ENCODE results near the gene KIAA1671.
A peak's percentile ranks its signal among the peaks of the same experiment; 100 is the strongest.
"Not testable (repeated sequence)": the region's sequence is repeated elsewhere in the genome, so short reads cannot be mapped to it uniquely, and the experiment has no call there.

The KIAA1671 gene

DNA sequence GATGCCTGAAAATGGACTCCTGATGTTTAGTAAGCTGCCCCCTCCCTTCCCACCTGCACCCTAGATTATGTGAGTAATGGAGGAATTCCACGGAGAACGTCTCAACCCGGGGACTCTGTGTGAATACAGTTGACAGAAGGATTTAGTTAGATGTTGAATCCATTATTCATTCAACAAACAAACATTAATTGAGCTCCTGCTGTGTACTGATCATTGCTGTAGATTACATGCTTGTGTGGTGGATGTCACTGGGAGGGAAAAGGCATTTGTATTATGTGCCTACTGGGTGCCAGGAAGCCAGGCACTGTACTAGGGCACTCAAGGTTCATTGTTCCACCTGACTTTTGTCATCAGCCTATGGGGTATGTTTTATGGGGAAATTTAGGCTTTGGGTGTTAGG lies 224.3 kb downstream of the KIAA1671 start:
- no peak for DNase-seq

DNA sequence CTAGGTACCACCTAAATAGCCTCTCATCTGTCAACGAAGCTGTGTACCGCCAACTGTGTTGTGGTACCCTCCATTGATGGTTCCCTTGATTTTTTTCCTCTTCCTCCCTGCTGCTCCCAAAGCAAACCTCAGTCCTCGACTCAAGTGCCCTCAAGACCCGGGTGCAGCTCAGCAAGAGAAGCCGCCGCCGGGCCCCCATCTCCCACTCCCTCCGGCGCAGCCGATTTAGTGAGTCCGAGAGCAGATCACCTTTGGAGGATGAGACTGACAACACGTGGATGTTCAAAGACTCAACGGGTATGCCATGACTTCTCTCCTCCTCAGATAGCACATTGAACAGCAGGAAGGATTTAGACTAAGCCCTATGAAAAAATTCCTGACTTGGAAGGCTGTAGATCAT lies 224.7 kb downstream of the KIAA1671 start:
- no peak for DNase-seq

DNA sequence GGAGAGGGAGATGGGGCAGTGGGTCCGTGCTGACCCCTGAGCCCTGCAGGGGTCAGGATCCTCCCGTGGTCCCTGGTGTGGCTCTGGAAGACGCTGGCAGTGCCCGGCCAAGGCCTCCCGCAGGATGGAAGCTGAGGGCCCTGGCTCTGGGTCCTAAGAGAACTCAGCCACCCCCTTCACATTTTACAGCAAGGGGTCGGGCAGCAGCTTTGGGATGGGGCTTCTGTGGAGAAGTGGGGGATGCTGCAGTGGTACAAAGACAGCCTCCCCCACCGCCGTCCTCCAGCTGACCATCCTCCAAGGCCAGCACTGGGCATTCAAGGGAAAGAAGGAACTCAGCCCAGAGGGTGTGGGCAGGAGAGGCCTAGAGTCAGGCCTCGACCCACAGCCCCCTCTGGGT lies 225.4 kb downstream of the KIAA1671 start:
- DNase-seq: no peak

DNA sequence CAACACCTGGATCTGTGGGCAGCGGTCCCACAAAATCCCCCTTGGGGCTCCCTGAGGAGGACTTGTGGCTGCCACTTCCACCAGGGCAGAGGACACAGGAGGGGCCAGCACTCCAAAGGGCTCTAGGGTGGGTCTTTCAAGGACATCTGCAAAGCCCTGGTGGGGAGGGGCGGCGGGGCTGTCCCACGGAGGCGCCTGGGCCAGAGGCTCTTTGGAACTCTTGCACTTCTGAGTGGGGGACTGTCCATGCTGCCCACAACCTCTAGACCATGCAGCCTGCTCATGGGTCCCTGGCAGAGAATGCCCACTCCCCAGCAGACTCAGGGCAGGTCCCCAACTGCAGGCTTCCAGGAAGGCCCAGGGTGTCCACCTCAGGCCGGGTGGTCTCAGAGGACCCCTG lies 225.8 kb downstream of the KIAA1671 start:
- peak in 1 of 2 experiments; percentile 34 for DNase-seq

DNA sequence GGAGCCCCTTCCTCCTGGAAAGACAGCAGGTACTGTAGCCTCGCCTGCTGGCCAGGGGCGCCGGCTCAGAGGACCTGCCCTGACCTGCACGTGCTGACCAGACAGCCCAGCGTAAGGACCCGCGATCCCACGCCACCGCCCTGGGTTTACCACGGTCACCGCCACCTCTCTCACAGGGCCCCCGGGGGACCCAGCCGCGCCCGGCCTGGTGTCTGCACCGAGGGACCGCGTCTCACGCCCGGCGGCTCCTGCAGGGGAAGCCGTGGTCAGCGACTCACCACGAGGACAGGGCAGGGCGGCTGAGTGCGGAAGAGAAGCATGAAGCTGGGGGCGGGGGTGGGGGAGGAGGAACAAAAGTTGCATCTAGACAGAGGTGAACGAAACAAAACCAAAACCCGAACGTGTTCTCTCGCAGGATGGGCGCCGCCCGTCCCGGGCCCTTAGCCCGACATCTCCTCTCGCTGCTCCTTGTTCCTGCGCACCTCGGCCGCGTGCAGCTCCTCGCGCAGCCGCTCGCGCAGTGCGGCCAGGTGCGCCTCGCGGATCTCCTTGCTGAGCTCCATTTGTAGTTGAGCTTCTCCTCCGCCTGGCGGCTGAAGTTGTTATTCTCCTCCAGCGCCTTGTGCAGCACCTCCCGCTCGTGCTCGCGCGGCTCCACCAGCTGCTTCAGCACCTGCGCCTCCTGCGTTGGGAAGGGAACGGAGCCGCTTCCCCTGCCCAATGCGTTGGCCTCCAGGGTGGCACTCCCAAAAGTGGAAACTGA lies 226.5 kb downstream of the KIAA1671 start:
- not testable (repeated sequence) for DNase-seq

DNA sequence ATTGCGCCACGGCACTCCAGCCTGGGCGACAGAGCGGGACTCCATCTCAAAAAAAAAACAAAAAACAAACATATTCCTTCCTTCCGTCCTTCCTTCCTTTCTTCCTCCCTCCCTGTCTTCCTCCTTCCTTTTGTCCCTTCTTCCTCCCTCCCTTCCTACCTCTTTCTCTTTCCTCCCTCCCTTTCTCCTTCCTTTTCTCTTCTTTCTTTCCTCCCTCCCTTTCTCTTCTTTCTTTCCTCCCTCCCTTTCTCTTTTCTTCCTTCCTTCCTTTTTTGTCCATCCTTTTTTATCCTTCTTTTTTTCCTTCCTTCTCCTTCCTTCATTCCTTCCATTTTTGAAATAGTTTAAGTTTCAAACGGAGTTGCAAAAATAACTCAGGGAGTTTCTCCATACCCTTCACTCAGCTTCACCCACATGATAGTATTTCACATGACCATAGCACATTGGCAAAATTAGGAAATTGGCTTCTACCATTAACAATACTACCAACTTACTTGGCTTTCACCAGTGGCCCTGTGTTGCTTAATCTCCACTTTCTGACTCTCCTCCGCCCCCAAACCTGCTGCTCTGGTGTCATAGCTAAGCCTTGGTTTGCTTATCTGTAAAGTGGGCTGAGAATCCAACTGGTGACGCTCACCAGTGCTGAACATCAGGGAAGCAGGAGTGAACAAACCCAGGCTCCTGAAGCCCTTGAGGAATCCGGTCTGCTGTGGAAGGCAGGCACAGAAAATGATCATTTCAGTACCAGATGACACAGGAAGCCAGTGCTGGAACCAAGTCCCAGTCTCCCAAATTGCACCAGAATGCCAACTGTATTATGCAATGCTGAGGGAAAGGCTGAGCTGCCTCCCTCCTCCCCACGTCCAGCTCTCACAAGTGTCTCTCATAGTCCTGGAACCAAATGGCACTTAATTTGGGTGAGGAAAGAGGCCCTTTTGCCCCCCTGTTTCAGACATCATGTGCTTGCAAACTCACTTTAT lies 229.9 kb downstream of the KIAA1671 start:
- no peak for DNase-seq

DNA sequence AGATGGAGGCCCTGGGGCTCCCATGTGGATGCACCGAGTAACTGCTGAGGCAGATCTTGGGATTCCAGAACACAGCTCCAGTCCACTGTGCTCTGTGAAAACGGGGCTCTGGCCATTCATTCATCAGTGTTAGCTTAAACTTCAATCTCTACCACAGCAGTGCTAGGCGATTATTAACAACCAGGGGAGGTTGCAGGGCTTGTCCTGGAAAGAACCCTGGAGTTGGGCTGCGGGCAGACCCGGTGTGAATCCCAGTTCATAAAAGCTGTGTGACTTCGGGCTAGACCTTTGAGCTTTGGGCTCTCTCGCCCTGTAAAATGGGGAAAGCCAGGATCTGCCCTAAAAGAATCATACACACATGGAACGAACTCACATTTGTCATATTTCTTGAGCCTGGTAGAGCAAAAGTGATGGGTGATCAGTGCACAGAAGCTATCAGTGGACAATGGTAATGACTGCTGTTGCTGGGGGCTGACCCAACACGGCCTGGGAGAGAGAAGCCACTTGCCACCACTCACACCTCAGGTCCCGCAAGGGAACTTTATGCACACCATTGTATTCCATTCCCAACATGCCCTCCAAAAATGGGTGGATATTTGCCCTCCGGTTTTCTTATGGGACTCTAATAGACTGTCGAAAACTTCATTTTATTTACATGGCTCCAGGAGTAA lies 231.6 kb downstream of the KIAA1671 start:
- no peak for DNase-seq

DNA sequence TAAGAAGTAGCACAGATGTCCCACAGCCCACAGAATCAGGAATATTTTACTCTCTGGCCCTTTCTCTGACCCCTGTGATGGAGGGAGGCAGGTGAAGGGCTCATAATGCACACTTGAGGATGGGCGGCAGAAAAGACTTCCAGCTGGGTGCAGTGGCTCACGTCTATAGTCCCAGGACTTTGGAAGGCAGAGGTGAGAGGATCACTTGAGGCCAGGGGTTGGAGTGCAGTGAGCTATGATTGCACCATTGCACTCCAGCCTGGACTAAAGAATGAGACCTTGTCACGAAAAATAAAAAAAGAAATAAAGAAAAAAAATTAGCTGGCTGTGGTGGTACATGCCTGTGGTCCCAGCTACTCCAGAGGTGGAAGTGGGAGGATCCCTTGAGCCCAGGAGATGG lies 233.6 kb downstream of the KIAA1671 start:
- no peak for DNase-seq

DNA sequence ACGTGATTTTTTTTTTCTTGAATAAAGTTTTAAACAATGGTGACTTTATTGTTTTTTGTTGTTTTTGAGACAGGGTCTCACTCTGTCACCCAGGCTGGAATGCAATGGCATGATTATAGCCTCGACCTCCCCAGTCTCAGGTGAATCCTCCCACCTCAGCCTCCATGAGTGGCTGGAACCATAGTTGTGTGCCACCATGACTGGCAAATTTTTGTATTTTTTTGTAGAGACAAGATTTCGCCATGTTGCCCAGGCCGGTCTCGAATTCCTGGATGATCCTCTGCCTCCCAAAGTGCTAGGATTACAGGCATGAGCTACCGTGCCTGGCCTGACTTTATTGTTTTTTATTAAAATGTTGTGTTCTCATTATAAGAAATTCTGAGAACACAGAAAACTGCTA lies 235.0 kb downstream of the KIAA1671 start:
- no peak for DNase-seq

DNA sequence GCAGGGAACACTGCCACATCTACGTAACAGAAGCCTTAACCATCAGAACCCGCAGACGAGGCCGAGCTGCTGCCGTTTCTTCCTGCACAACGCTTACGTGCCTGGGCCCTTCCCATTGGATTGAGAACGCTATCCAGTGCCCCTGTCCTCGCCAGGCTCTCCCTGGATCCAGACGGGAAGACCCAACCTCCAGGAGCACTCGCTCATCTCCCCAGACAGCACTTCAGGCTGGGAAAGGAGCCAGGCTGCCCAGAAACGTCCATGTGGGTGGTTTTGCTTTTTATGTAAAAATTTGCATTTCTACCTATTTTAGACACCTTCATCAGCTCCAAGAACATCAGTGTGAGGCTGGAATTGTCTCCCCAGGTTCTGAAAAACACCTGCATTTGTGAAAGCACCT lies 239.9 kb downstream of the KIAA1671 start:
- no peak for DNase-seq

DNA sequence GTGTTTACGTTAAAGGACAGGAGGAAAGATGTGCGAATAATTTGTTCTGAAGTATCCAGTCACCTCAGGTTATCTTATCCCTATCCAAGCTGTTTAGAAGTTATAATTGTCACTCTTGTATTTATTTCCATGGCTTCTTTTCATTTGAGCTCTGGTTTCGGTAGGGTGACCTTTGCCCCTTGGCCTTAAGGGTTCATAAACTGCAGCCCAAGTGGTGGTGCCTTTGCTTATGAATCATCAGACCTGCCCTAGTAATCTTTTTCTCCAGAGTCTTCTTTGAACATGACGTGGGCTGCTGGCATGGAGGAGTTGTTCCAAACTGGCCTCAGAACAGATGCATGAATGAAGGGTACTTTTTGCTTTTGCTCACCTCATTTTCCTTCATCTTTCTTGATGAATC lies 240.6 kb downstream of the KIAA1671 start:
- no peak for DNase-seq

DNA sequence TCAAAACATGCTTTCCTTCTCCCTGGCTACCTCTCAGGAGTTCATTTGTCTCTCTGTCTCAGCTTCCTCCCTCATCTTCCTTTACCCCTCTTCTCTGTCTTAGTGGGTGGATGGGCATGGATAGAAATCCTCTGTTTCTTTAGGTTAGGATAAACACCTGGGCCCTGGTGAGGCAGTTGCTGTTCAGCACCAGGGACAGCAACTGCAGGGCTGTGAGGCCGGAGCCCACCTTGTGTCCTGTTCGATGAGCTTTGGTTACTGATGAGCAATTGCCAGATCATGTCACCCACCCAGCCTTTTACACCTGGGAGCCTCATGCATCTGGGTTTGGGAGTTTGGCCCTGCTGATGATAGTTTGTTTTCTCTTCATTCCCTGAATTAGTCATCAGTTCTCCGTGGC lies 241.0 kb downstream of the KIAA1671 start:
- no peak for DNase-seq

DNA sequence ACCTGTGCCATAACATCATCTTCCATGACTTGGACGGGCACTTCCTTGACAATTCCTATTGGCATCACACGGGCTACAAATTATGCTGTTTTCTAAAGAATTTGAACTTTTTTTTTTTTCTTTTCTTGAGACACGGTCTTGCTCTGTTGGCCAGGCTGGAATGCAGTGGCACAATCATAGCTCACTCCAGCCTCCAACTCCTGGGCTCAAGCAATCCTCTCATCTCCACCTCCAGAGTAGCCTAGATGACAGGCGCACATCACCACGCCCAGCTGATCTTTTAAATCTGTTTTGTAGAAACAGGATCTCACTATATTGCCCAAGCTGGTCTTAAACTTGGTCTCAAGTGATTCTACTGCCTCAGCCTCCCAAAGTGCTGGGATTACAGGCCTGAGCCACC lies 243.8 kb downstream of the KIAA1671 start:
- no peak for DNase-seq

DNA sequence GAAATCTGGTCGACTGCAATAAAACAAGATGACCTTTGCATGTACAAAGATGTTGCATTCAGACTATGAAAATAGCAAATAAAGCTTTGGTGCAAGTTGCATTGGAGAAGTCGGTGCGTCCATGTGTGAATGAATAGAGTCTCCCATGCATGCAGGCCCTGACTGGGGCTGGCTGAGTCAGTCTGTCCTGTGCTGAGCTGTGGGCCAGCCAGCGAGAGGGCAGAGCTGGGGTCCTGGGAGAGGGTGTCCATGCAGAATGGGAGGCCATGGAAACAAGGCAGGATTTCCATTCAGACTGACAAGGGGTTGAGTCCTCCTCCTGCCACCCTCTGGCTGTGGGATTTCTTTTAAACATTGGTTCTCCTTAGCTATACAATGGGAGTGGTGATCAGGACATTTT lies 244.8 kb downstream of the KIAA1671 start:
- no peak for DNase-seq

DNA sequence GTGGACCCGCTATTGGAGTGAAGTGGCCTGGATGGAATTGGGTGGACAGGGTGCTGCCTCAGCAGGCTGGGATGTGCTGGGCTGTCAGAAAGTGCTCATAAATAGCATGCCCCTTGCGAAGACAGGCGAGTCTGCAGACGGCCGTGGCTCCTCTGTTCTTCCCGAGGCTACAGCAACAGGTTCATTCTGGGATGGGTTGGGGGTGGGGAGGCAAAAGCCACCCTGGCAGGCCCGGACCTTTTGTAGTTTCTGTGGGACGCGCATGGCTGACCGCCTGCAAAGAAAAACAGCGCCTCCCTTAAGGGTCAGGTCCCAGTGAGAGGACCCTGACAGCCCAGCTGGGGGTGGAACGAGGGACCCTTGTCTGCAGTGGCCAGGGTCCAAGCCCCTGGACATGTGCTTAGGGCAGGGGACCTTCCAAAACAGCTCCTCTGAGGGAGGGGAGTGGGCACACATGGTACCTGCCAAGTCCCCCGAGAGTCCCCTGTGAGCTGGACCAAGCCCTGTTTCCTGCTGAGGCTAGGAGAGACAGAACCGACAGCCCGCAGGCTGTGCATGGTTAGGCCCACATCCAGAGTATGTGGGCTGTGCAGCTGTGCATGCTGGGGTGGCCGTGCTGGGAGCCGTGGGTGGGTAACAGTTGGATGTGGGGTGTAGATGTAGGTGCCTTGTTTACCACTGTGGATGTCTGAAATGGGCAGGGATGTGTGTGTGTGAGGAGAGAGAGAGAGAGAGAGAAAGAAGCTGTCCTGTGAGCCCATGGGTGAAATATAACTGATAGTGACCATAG lies 247.4 kb downstream of the KIAA1671 start, which contains the start of gene CRYBB3:
TSS of gene CRYBB3 (plus strand) at position 128 of the 790 bp plus-strand sequence. CDS start 1,539 bp downstream, outside the sequence.
- DNase-seq: no peak

DNA sequence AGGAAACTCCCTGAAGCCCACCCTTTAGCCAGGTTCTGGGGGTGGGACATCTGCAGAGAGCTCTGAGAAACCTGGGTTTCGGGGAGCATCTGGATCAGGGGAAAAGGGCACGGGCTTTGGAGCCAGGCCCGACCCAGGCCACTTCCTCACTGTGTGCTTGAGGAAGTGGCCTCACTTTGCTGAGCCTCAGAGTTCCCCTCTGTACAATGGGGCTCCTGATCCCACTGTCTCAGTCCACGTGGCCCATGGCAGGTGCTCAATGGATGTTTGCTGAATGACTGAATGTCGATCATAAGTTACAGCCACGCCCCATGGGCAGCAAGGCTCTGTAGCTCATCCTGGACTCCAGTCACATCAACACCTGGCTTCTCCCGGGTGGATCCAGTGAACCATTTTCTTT lies 248.5 kb downstream of the KIAA1671 start:
- DNase-seq: no peak

DNA sequence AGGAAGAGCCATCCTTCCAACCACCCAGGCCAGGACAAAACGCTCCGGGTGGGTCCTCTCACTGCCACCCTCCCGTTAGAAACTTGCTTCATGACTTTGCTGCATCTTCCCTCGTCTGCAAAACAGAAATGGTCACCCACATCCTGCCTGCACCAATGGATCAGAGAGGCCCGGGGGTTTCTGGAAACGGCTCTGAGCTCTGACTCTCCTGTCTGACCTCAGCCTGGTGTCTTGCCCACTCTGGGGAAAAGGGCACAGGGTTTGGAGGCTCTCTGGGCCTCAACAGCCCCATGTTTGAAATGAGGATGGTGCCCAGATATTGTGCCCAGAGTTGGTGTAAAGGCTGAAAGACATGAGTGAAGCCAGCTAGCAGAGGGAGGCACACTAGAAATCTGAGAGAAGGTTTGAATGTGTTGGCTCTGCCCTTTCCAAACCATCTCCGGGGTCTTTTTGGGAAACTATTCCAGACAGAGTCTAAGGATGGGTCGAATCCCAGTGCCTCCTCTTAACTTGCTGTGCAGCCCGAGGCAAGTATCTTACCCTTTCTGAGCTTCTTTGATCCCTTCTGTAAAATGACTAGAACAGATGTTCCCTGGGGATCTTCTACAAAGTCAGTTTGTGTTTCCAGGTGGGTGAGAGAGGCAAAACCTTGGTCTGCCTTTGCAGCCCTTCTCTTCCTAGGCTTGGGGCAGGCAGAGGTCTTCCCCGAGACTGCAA lies 249.2 kb downstream of the KIAA1671 start:
- no peak for DNase-seq

DNA sequence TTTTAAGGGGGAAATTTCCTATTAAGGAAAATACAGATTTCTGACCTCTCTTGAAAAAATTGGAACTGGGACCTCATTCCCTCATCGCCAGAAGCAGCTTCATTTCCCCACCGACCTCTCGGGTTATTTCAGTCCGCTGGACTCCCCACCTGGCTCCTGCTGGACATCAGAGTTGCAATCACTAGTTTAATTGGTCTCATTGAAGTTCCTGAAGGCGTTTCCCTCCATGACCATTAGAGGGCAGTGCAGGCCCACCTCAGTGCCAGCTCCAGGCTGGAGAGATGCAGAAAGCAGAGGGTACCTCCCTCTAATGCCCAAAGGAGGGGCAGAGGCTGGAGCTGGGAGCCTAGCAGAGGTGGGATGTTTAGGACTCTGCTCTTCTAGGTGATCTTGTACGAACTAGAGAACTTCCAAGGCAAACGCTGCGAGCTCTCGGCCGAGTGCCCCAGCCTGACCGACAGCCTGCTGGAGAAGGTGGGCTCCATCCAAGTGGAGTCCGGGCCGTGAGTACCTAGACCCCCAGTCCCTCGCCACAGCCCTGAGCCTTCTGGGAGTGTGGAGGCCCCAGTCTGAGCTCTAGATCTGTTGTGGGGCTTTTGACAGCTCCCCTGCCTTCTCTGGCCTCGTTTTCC lies 249.9 kb downstream of the KIAA1671 start:
- peak; percentile 76 for DNase-seq

DNA sequence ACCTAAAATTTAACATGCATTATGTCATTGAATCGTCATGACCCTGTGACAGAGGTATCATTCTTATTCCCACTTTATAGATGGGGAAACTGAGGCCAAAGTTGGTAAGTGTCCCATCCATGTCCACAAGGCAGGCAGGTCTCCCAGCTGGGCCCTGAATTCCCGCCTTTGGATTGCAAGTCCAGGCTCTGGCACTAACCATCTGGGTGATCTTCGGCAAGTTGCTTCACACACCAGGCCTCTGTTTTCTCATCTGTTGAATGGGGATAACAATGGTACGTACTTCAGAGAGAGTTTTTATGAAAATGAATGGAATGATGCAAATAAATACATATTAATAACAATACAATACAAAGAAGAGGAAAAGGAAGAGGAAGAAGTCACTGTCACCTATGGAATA lies 250.6 kb downstream of the KIAA1671 start:
- DNase-seq: no peak

DNA sequence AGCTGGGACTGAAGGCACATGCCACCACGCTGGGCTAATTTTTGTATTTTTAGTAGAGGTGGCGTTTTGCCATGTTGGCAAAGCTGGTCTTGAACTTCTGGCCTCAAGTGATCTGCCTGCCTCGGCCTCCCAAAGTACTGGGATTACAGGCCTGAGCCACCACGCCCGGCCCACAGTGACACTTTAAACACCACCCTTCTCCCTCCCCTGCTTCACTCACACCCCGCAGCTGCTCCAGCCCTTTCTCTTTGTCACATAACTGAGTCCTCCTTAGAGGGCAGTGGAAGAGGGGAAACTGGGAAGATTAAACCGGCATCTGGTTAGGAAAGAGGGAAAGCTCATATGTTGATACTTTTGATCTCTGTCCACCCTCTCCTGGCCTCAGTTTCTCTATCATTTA lies 252.0 kb downstream of the KIAA1671 start:
- DNase-seq: not testable (repeated sequence)

DNA sequence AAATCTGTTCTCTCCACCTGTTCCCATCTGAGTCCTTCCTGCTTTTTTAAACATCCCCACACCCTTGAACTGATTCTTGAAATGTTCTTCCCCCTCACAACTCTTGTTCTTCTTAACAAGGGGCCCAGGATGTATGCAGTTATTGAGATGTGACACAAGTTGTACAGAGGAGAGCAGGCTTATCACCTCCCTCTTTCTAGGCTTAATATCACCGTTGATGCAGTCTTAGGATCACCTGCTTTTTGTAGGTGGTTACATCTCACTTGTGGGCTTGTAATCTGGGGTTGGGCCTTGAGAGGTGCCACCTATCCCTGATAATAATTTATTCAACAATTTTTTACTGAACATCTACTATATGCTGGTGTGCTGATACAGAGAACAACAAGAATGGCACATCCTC lies 253.3 kb downstream of the KIAA1671 start:
- no peak for DNase-seq
